Bone marrow (tissue), 2 donors: ENCODE data around the gene WASF2.
"Not testable (repeated sequence)": the region's sequence is repeated elsewhere in the genome, so short reads cannot be mapped to it uniquely, and the experiment has no call there.

Source experiments
- DNase-seq, 2 donors: peaks; one replicate each; lab custom pipeline; 2025; lab: John Stamatoyannopoulos, UW

The WASF2 gene

GRCh38 chr1:27418326-27419185 lies 71.4 kb downstream of the WASF2 start:
- no peak for DNase-seq

GRCh38 chr1:27417713-27418112 lies 72.3 kb downstream of the WASF2 start:
- no peak for DNase-seq

GRCh38 chr1:27416387-27417111 lies 73.4 kb downstream of the WASF2 start:
- DNase-seq: peak in 1 of 2 donors; percentile 82

- DNase-seq: no peak
Observed at GRCh38 chr1:27414091-27414490, 75.9 kb downstream of the WASF2 start.

- DNase-seq: no peak
Observed at GRCh38 chr1:27413004-27413403, 77.0 kb downstream of the WASF2 start.

GRCh38 chr1:27412502-27412901 lies 77.5 kb downstream of the WASF2 start:
- DNase-seq: no peak

GRCh38 chr1:27410709-27411108 lies 79.3 kb downstream of the WASF2 start:
- DNase-seq: no peak

- DNase-seq: no peak
Observed at GRCh38 chr1:27409669-27410068, 80.3 kb downstream of the WASF2 start.

- DNase-seq: no peak
Observed at GRCh38 chr1:27408151-27408550, 81.8 kb downstream of the WASF2 start.

GRCh38 chr1:27406791-27407190 lies 83.2 kb downstream of the WASF2 start:
- DNase-seq: not testable (repeated sequence)

GRCh38 chr1:27406362-27406680 lies 83.6 kb downstream of the WASF2 start:
- no peak for DNase-seq

- not testable (repeated sequence) for DNase-seq
Observed at GRCh38 chr1:27405598-27406361, 84.2 kb downstream of the WASF2 start.

- DNase-seq: no peak
Observed at GRCh38 chr1:27405074-27405473, 84.9 kb downstream of the WASF2 start.

- no peak for DNase-seq
Observed at GRCh38 chr1:27403931-27404330, 86.0 kb downstream of the WASF2 start.

GRCh38 chr1:27403065-27403726 lies 86.8 kb downstream of the WASF2 start:
- peak in 1 of 2 donors; percentile 83 for DNase-seq

- DNase-seq: peak in 1 of 2 donors; percentile 65
Observed at GRCh38 chr1:27402349-27402754, 87.6 kb downstream of the WASF2 start.

GRCh38 chr1:27400963-27401341 lies 89.0 kb downstream of the WASF2 start:
- DNase-seq: no peak

GRCh38 chr1:27400082-27400962 lies 89.6 kb downstream of the WASF2 start:
- DNase-seq: no peak

- DNase-seq: no peak
Observed at GRCh38 chr1:27399251-27400025, 90.5 kb downstream of the WASF2 start.

- no peak for DNase-seq
Observed at GRCh38 chr1:27398405-27399149, 91.4 kb downstream of the WASF2 start.
